Sciatic nerve (tissue), 2 donors: Measurements from ENCODE around the gene NAXD. TPM values are rescaled to one million over a fixed set of nuclear protein-coding genes. Genes with fewer than 3 reads are reported as not detected.

Experiments
- ATAC-seq: fragments of 200-7000 bp; cut with Tn5 transposase; one replicate; pipeline ENCODE4 v1.9.1; 2020; ENCODE audit warnings: mild to moderate bottlenecking, moderate library complexity
- DNase-seq: peaks from one replicate; pipeline ENCODE4 v3.0.0-alpha.2; 2020; ENCODE audit warnings: low spot score
- intact Hi-C: fragments of 100-400 bp; cut with DNase I; formaldehyde crosslinking; loops from one replicate; pipeline ENCODE4 v1.14.2; 2022
- total RNA-seq: library from RNA; stranded (reverse); fragmentation: NEBNext Ultra II Directional; extraction: Animal tissue kit (Norgen Biotek cat#: 25700); gene quantifications from one replicate; pipeline ENCODE4 v1.2.1, GENCODE V29; 2021
- donor health status: DM: no; HTN: no; CAD: no.
- donor health status: DM: no; HTN: no; CAD: no.

Gene NAXD
- total RNA-seq, 1 donor from 2014 or later, result 38.9 TPM

DNA sequence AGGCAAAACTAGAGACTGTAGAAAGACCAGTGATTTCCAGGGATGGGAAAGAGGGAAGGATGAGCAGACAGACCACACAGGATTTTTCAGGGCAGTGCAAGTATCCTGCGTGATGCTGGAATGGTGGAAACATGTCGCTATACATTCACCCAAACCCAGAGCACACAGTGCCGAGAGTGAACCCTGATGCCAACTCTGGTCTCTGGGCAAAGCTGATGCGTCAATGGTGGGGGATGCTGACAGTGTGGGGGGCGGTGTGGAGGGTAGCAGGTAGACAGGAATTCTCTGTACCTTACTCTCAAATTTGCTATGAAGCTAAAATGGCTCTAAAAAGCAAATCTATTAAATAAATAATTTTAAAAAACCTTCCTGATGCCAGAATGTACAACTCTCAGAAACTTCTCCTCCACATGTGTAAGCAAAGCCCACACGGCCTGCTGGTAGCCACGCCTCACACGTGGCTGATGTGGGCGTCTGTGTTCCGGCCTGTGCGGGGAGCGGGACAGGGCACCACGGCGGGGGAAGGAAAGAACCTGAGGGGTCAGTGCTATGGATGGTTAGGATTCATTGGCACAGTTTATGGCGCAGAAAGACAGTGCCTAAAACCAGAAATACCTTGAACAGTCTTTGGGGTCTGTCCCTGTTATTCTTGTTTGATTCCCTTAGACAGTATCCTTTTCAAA lies 66.7 kb downstream of the NAXD start:
- intact Hi-C loops, result no loop called here
- ATAC-seq (no peak), DNase-seq (no peak)

DNA sequence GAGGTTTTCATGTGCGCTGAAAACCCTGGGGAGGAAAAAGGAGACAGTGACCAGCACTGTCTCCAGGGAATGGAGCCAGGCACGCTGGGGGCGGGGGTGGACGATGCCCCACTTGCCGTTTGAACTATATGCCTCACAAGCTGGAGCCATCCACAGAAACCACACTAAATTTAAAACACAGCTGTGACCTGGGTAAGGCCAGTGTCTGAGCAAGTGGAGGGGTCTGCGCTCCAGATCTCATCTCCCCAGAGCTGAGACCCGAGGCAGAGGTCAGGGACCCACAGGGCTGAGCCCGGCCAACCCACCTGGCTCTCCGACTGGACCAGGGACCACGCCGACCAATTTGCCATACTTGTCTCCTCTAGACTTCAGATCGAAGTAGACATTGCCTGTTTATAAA lies 67.4 kb downstream of the NAXD start:
- intact Hi-C loops, result no loop called here

DNA sequence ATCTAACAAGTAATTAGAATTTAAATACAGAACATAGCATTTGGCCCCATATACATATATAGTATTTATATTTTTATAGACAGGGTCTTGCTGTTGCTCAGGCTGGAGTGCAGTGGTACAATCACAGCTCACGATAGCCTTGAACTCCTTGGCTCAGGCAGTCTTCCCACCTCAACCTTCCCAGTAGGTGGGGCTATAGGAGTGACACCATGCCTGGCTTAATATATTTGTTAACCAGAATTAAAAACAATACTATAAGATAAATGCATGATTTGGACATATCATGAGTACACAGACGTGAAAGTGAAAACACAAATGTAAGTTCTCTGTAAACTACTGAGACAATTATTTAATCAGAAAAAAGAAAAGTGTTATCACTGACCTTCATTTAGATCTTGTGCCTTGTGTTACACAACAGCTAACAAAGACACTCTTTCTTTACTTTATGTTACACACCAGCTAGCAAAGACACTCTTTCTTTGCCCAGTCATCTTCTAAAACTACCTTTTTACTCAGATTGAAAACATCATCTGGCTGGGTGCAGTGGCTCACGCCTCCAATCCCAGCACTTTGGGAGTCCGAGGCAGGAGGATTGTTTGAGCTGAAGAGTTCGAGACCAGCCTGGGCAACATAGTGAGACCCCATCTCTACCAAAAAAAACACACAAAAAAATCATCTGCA lies 68.0 kb downstream of the NAXD start:
- intact Hi-C loops, result no loop called here
- no peak for DNase-seq
- ATAC-seq, result peak; percentile 35

More for the DNA sequence above, 67.4 kb downstream of the NAXD start:
- ATAC-seq, result no peak
- no peak for DNase-seq

GRCh38 chr13:110683921-110684320 lies 68.6 kb downstream of the NAXD start:
- intact Hi-C loops, result no loop called here
- ATAC-seq (no peak), DNase-seq (no peak)

DNA sequence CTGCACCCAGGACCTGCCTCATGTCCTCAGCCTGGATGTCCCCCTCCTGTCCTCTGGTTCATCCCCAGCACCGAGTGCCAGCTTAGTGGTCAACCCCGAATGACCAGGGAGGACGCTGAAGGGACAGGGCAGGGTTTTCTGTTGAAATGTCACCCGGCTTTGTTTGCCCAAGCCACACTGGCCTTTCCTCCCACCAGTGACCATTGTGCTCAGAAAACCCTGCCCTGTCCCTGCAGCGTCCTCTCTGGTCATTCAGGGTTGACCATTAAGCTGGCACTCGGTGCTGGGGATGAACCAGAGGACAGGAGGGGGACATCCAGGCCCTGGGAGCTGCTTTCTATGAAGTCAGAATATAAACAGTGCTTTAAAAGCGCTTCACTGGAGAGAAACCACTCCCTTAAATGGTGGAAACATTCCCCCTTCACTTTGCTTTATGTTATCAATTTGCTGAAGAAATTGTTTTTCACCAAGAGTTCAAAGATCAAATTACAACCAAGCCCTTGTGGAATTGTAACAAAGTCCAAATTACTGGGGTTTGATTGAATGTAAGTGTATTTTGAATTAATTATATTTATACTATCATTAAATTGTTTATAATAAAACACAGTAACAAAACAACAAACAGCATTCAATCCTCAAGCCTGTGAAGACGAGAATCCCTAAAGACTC lies 69.2 kb downstream of the NAXD start:
- intact Hi-C loops, result no loop called here
- ATAC-seq (peak; percentile 24), DNase-seq (no peak)

- DNase-seq, result no peak
- ATAC-seq, result no peak
- intact Hi-C loops, result no loop called here
Observed at GRCh38 chr13:110685305-110686020, 70.1 kb downstream of the NAXD start.

DNA sequence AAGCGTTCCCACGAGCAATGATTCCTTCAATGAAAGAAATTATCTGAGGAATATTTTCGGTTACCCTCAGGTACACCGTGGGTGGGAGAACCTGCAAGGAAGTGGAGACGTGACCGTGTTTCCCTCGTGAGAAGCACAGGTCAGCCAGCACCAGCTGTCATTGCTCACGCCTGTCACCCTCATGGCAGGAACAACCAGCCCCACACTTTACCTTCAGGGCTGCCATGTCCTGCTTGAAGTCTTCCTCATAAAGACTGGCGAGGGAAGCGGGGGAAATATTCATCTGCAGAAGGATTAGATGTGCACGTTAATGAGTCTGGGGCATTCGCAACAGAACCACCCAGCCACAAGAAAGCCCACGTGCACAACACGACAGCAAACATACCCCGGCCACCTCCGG lies 72.4 kb downstream of the NAXD start:
- DNase-seq (no peak), ATAC-seq (no peak)
- intact Hi-C loops, result no loop called here

- ATAC-seq, result no peak
- intact Hi-C loops, result no loop called here
- DNase-seq, result no peak
Observed at GRCh38 chr13:110689041-110689440, 73.7 kb downstream of the NAXD start.

Other genes with a start within 250 kb of the NAXD start
- 23.8 TPM for gene RAB20, start 53.8 kb upstream of the NAXD start, total RNA-seq
- 66.5 TPM for gene CARS2, start 90.6 kb downstream of the NAXD start, total RNA-seq
- gene ING1, start 98.2 kb downstream of the NAXD start, total RNA-seq, result 17.4 TPM